Spleen (tissue), 7 donors: ENCODE measurements around the gene HIVEP3.

Experiments used
- POLR2AphosphoS5 ChIP-seq, 3 donors: sonication (generic); formaldehyde crosslinking; IDR thresholded peaks; one replicate each; pipeline ENCODE4 v1.5.1; 2017; ENCODE audit warnings: antibody characterized with exemption in 3 of 3
- TF ChIP-seq, protein P1 (sequence below), 11 experiments: fragments of 200-600 bp in 7 of 11; fragments of 450-650 bp in 4 of 11; sonication (generic) in 4 of 11; IDR thresholded peaks in 8 of 11; conservative IDR thresholded peaks in 3 of 11; 1 replicate in 7 of 11; 2 replicates in 4 of 11; pipeline versions ENCODE4 v1.4.0 to v1.8.0; 2016 to 2021; ENCODE audit warnings: antibody characterized with exemption in 11 of 11, inconsistent platforms in 4 of 11, mild to moderate bottlenecking in 1 of 11
- donor health status: DM: no; HTN: no; CAD: no; lungs with moderate emphysema.
- donor health status: DM: no; HTN: no; CAD: no.
- donor health status: DM: no; HTN: no; CAD: no.

DNA sequence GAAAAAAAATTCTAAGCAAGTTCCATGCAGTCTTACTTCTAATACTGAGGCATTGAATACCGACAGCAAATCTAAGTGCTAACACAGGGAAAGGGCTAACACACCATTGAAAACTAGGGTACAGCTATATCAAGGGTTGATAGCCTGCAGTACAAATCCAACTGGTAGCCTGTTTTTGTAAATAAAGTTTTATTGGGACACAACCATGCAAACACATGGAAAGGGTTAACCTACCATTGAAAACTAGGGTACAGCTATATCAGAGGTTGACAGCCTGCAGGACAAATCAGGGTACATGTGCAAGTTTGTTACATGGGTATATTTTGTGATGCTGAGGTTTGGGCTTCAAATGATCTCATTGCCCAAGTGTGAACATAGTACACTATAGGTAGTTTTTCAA is 212.9 kb downstream of the HIVEP3 start:
- TF ChIP-seq POLR2AphosphoS5 (IDR thresholded peaks at IDR 0.05) = no peak
- TF ChIP-seq, protein P1, sequence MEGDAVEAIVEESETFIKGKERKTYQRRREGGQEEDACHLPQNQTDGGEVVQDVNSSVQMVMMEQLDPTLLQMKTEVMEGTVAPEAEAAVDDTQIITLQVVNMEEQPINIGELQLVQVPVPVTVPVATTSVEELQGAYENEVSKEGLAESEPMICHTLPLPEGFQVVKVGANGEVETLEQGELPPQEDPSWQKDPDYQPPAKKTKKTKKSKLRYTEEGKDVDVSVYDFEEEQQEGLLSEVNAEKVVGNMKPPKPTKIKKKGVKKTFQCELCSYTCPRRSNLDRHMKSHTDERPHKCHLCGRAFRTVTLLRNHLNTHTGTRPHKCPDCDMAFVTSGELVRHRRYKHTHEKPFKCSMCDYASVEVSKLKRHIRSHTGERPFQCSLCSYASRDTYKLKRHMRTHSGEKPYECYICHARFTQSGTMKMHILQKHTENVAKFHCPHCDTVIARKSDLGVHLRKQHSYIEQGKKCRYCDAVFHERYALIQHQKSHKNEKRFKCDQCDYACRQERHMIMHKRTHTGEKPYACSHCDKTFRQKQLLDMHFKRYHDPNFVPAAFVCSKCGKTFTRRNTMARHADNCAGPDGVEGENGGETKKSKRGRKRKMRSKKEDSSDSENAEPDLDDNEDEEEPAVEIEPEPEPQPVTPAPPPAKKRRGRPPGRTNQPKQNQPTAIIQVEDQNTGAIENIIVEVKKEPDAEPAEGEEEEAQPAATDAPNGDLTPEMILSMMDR (IDR thresholded peaks at IDR 0.05 in 8 of 11, conservative IDR thresholded peaks at IDR 0.05 in 3 of 11) = no peak
